ENCODE measurements around the gene TIMM44. TPM values are rescaled to one million over a fixed set of nuclear protein-coding genes. Genes with fewer than 3 reads are reported as not detected.
A peak's percentile ranks its signal among the peaks of the same experiment; 100 is the strongest.

The TIMM44 gene
- total RNA-seq, 4 donors from 2014 or later, result 65.7 to 108 (median 86.4) TPM

GRCh38 chr19:7928741-7929701, 14.4 kb downstream of the TIMM44 start:
- peak; percentile 57 for ATAC-seq

GRCh38 chr19:7928334-7928706, 15.1 kb downstream of the TIMM44 start:
- Histone ChIP-seq H3K4me1 (peaks cover 17 to 89% (median 64%) of the 10 kb centered on the region in 3 donors), H3K9me3 (no peaks in the 10 kb centered on the region), H3K4me3 (peak overlapping the region in 1 of 2 donors; percentile 32), H3K36me3 (peaks cover 0 to 34% of the 10 kb centered on the region in 2 donors), H3K27ac (peak overlapping the region; percentile 94 to 97 (median 94)), H3K27me3 (no peaks in the 10 kb centered on the region)
- TF ChIP-seq POLR2A (IDR thresholded peaks at IDR 0.05), result no peak
- TF ChIP-seq CTCF (IDR thresholded peaks at IDR 0.05), result peak in 1 of 4 experiments; percentile 41
- TF ChIP-seq EP300 (IDR thresholded peaks at IDR 0.05), result no peak
- peak; percentile 67 for TF ChIP-seq POLR2AphosphoS5 (IDR thresholded peaks at IDR 0.05)
- no peak for ATAC-seq
- 15 to 31% methylated on average over 4 to 5 of the region's 9 CpGs for WGBS, 2 donors (ENCODE audit: low coverage in 1 of 2)

More at GRCh38 chr19:7928741-7929701, 14.4 kb downstream of the TIMM44 start:
- peak overlapping the region in 1 of 2 donors; percentile 38 for H3K4me3 ChIP-seq
- WGBS, 2 donors (ENCODE audit: low coverage in 1 of 2), result 32 to 34% methylated on average over 8 to 12 of the region's 24 CpGs
- H3K36me3 ChIP-seq, result peaks cover 0 to 41% of the 10 kb centered on the region in 2 donors
- no peaks in the 10 kb centered on the region for H3K27me3 ChIP-seq
- TF ChIP-seq EP300 (IDR thresholded peaks at IDR 0.05) (no peak), CTCF (IDR thresholded peaks at IDR 0.05) (peak in 3 of 4 experiments; percentile 15 to 50 (median 49)), POLR2AphosphoS5 (IDR thresholded peaks at IDR 0.05) (peak; percentile 74)
- no peaks in the 10 kb centered on the region for H3K9me3 ChIP-seq
- peak overlapping the region; percentile 94 to 97 (median 94) for H3K27ac ChIP-seq
- peaks cover 17 to 82% (median 64%) of the 10 kb centered on the region in 3 donors for H3K4me1 ChIP-seq

- ATAC-seq, result no peak
- peaks cover 17 to 94% (median 64%) of the 10 kb centered on the region in 3 donors for H3K4me1 ChIP-seq
- H3K4me3 ChIP-seq, result peak overlapping the region in 1 of 2 donors; percentile 32
- TF ChIP-seq POLR2A (IDR thresholded peaks at IDR 0.05) (no peak), CTCF (IDR thresholded peaks at IDR 0.05) (no peak), EP300 (IDR thresholded peaks at IDR 0.05) (no peak), POLR2AphosphoS5 (IDR thresholded peaks at IDR 0.05) (no peak)
- H3K9me3 ChIP-seq, result no peaks in the 10 kb centered on the region
- H3K27ac ChIP-seq, result peak overlapping the region; percentile 94 to 97 (median 94)
- H3K27me3 ChIP-seq, result no peaks in the 10 kb centered on the region
- 90% methylated on average over 2 of the region's 23 CpGs; no CpG with 5 or more reads in 1 of the 2 donors for WGBS, 2 donors (ENCODE audit: low coverage in 1 of 2)
- peaks cover 0 to 34% of the 10 kb centered on the region in 2 donors for H3K36me3 ChIP-seq
These were observed 15.7 kb downstream of the TIMM44 start for GRCh38 chr19:7927605-7928333.

DNA sequence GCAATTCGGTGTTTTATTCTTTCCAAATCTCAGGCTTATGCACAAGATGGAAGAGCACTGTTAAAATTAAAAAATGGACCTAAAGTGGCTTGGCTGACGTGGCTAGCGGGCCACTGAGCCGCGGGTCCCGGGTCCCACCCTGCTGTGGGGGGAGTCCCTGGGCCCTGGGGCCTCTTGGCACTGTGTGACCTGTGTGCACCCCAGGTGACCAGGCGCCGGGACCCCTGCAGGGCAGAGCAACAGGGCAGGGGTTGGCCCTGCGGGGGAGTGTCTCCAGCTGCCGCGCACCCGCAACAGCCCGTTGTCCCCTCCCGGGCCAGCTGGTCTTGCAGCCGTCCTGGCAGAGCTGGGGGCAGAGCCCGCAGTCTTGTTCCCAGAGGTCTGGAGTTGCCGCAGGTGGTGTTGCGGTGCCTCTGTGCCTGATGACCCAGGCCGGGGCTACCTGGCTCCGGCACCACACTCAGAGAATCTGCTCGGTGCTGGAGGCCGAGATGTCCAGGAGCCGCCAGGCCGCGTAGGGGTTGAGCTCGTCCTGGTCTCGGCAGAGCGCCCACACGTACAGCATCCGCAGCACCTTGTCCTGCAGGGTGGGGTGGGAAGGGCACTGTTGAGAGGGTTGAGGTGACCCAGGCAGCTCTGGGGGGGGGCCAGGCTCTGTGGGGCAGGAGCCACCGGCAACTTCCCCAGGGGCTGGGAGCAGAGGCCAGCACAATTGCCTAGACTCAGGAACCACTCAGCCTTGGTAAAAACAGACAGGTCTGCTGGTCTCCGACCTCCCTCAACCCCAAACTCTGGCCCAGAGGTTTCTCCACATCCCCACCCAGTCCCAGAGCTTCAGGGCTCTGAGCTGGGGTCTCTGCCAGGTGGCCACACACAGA, 16.5 kb downstream of the TIMM44 start:
- Histone ChIP-seq H3K4me1 (peaks cover 17 to 97% (median 69%) of the 10 kb centered on the region in 3 donors), H3K36me3 (peaks cover 0 to 34% of the 10 kb centered on the region in 2 donors), H3K4me3 (peak overlapping the region in 1 of 2 donors; percentile 80), H3K9me3 (no peaks in the 10 kb centered on the region), H3K27ac (peak overlapping the region; percentile 94 to 97 (median 94)), H3K27me3 (no peaks in the 10 kb centered on the region)
- WGBS, 2 donors (ENCODE audit: low coverage in 1 of 2), result 40% methylated on average over 2 of the region's 32 CpGs; no CpG with 5 or more reads in 1 of the 2 donors
- ATAC-seq, result no peak
- no peak for TF ChIP-seq EP300 (IDR thresholded peaks at IDR 0.05)
- TF ChIP-seq CTCF (IDR thresholded peaks at IDR 0.05), result no peak
- no peak for TF ChIP-seq POLR2A (IDR thresholded peaks at IDR 0.05)
- no peak for TF ChIP-seq POLR2AphosphoS5 (IDR thresholded peaks at IDR 0.05)

All from gastroesophageal sphincter (tissue), 4 donors.